ENCODE data around the gene UNC13D. TPM values are rescaled to one million over a fixed set of nuclear protein-coding genes. Genes with fewer than 3 reads are reported as not detected.
"Not testable (repeated sequence)": the region's sequence is repeated elsewhere in the genome, so short reads cannot be mapped to it uniquely, and the experiment has no call there.

The UNC13D gene
- total RNA-seq, 1 experiment from 2014 or later: not detected

- DNase-seq (ENCODE audit: low read depth): no peak
These were observed 31.2 kb upstream of the UNC13D start for GRCh38 chr17:75875182-75875939.

DNA sequence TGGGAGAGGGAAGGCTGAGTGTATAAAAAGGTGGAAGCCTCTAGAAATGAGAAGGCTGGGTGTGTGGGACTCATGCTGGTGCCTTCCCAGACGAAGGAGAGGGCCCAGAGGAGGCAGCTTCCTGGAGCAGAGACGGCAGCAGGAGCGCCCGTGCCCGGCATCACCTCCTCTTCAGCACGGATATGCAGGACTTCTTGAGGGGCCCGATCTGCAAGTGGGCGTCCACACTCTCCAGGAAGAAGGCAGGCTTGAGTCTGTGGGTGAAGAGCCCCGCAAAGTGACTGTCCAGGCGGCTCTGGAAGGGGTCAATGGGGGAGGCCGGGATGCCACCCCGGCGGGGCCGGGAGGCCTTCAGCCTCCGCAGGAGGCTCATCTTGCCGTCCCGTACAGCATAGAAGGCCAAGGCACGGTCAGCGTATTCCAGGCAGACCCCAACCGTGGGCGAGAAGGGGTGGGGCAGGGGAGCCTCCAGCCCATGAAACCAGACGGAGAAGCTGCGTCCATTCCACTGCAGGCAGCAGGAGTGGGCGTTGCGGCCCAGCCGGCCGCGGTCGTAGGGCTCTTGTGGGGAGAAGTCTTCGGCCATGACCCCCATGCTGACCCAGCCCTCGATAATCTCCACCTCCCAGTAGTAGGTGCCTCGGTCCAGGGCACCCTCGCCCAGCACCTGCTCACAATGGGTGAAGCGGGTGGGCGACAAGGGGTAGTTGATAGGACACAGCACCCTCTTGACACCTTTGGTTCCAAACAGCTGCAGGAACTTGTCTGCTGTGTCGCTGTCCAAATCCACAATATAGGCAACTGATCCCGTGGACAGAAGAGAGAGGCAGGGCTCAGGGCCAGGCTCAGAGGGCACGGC lies 30.3 kb upstream of the UNC13D start:
- no peak for DNase-seq (ENCODE audit: low read depth)

- DNase-seq (ENCODE audit: low read depth): no peak
These were observed 29.6 kb upstream of the UNC13D start for GRCh38 chr17:75873587-75874322.

DNA sequence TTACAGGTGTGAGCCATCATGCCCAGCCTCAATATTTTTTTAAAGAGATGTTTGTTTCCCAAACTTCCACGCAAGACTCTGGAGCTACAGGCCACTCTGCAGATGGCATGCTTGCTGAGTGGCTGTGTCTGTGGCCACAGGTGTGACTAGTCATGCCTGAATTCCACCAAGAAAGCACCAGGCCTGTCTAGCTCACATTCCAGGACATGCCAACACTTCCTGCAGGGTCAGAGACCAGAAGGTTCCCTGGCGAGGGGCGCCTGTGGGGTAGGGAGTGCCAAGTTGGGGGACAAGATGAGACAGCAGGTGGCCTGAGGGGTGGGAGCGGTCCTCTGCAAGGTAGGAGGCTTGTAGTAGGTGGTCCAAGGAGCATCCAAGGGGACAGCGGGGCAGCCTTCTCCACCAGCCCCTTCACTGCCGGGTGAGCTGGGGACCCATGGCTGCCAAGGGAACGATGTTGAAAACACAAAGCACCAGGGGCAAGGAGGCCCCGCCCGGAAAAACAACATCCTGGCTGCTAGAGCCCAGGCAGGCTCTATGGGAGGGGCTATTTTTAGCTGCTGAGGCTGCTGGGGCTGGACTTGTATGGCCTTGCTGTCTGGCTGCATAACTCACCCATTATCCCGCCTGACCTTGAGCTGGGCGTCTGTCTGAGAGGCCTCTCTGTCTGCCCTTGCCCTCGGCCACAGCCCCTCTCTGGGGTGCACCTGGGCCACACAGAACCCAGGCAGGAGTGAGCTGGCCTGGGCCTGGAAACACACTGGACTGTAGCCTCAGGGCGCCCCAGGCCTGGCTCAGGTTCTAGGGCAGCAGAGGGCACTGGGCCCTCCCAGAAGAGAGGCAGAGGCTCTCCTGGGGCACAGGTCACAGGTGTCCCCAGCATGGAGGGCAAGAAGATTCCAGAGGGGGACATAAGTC lies 28.5 kb upstream of the UNC13D start:
- peak; percentile 85 for DNase-seq (ENCODE audit: low read depth)

DNA sequence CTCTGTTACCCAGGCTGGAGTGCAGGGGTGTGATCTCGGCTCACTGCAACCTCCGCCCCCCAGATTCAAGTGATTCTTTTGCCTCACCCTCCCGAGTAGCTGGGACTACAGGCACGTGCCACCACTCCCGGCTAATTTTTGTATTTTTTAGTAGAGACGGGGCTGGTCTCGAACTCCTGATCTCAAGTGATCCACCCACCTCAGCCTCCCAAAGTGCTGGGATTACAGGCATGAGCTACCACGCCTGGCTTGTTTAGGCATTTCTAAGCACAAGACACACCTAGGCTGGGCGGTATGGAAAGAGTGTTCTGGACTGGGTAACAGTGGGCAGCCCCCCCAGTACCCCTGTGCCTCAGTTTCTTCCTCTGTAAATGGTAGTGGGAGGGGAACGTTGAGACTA lies 26.0 kb upstream of the UNC13D start:
- DNase-seq (ENCODE audit: low read depth): not testable (repeated sequence)

DNA sequence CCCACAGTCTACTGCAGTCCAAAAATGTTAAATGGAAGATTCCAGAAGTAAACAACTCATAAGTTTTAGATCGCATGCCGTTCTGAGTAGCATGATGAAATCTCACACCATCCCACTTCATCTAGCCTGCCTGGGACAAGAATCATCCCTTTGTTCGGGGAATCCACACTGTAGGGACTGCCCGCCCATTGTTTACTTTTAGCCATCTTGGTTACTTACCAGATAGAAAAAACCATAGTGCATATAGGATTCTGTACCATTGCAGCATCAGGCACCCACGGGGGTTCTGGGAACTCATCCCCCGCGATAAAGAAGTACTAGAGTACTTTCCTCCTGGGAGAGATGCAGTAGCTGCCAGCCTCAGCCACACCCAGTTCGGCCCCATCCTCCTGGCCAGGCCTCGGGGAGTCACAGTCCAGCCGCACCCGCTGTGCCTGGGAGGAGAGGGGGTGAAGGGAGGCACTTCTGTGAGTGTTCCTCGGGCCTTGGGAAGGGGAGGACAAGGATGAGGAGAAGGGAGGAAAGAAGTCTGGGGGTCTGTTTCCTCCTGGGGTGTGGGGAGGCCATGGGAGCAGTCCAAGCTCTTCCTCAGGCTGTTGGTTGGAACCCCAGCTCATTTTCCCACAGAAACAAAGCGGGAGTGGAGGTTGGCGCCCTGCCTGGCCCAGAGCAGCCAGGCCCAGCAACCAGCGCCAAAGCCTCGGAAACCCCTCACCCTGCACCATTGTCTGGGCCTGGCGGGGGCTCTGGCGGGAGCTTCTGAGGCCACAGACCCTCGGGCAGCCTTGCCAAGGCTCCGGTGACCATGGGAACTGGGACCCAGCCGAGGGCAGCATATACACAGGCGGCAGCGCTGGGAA lies 25.3 kb upstream of the UNC13D start:
- DNase-seq (ENCODE audit: low read depth): peak; percentile 44

- not testable (repeated sequence) for DNase-seq (ENCODE audit: low read depth)
These were observed 24.6 kb upstream of the UNC13D start for GRCh38 chr17:75868730-75869281.

- not testable (repeated sequence) for DNase-seq (ENCODE audit: low read depth)
These were observed 21.4 kb upstream of the UNC13D start for GRCh38 chr17:75865404-75866188.

DNA sequence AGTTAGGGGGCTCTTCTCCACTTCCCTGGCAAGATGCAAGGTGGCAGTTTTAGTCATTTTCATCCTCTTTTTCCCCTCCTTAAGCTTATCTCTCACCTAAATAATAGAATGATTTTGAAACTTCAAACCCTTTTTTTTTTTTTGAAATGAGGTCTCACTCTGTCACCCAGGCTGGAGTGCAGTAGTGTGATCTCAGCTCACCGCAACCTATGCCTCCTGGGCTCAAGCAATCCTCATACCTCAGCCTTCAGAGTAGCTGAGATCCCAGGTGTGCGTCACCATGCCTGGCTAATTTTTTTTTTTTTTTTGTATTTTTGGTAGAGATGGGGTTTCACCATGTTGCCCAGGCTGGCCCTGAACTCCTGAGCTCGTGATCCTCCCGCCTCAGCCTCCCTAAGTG lies 20.7 kb upstream of the UNC13D start:
- not testable (repeated sequence) for DNase-seq (ENCODE audit: low read depth)

- no peak for DNase-seq (ENCODE audit: low read depth)
These were observed 20.3 kb upstream of the UNC13D start for GRCh38 chr17:75864448-75864871.

GRCh38 chr17:75861927-75862317 lies 17.7 kb upstream of the UNC13D start:
- DNase-seq (ENCODE audit: low read depth): no peak

DNA sequence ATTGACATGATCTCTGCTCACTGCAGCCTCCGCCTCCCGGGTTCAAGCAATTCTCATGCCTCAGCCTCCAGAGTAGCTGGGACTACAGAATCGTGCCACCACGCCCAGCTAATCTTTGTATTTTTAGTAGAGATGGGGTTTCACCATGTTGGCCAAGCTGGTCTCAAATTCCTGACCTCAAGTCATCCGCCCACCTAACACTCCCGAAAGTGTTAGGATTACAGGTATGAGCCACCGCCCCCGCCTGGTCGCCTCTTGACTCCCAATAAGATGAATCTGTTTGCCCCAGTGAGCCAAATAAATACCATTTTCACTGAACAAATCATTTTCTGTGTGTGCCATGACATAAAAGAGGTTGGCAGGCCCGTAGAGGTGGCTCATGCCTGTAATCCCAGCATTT lies 15.2 kb upstream of the UNC13D start:
- DNase-seq (ENCODE audit: low read depth): not testable (repeated sequence)

DNA sequence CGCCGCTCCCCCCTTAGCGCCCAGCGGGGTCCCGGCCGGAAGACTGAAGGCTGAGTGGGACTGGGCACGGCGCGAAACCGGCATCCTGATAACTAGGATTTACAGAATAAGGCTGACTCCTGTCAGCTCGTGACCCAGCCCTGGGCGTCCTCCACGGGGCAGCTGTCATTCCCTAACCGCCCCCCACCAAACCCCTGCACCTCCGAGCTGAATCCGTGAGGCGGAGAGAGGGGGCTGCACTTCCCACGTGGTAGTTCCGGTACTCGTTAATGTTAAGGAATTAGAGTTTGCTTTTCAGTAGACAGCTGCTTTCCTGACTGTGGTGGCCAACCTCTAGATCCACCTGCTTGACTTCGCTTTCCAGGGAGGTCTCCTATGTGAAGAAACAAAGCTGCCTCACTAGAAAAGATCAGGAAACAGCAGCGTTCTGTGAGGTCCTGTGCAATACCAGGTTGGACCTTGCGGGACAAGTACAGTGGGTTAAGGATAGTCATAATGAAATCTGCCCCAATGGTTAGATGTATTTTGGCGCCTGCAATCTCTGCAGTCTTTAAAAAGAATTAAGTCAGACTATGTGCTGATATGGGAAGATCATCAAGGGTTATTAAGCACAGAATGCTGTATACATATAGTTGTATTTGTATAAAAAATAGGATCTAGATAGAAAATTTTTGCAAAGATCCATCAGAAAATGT lies 12.0 kb upstream of the UNC13D start:
- no peak for DNase-seq (ENCODE audit: low read depth)

DNA sequence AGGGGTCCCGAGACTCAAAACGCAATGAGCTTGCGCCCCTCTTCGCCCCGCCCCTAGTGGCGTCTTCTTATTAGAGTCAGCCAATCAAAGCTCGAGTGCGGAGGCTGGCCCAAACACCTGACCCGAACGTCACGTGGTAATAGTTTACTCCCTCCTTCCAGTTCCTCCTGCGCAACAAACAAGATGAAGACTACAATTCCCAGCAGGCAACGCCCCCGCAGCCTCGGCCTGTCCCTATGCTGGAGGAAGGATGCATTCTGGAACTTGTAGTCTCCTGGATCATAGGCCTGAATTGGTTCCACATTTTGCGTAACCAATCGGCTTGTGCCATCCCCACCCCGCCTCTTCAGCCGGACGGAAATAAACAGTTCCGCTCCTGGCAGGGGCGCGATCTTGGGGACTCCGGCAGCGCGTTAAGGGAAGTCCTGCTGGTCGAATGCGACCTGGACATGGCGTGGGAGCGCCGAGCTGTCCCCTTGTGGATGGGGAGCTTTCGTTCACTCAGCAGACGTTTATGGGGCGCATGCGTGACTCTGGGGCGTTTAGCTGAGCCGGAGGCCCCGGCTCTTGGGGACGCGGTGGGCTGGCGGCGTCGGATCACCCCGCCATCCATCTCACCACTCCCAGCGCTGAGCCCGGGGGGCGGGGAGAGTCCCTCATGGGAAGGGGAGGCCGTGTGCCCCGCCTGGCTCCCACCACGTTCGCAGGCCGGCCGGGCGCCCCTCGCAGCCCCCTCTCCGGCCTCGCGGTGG lies 11.3 kb upstream of the UNC13D start, which contains the start of gene WBP2:
Gene WBP2 (minus strand): TSS at position 26 of the 752 bp plus-strand sequence. CDS start 38 bp downstream, outside the sequence.
- DNase-seq (ENCODE audit: low read depth): peak; percentile 99

- no peak for DNase-seq (ENCODE audit: low read depth)
These were observed 10.7 kb upstream of the UNC13D start for GRCh38 chr17:75854881-75855309.

DNA sequence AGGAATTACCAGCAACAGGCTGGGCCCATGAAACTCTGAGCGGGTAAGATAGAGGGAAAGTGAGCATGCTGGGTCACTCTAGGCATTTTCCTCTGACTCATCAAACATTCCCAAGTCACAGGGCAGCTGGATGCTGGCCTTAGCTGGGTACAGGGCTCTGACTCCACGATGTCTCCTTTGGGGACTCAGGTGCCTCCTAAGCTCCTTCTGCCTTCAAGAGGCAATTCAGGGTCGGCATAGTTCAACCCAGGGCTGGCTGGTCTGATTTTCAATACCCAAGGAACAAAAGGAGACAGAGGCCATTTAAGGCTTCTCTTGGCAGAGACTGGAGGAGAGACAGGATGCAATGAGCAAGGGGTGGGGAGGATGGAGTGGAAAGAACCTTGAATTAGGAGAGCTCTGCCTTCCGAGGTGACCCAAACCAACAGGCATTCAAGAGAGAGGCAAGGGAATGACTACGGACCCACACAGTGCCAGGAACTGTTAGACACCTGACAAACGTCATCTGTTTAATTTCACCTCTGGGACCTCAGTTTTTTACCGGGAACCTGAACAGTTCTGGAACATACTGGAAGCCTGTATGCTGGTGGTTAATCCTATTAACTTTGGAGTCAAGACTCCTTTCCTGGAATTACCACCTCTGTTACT lies 10.0 kb upstream of the UNC13D start:
- DNase-seq (ENCODE audit: low read depth): peak; percentile 73

DNA sequence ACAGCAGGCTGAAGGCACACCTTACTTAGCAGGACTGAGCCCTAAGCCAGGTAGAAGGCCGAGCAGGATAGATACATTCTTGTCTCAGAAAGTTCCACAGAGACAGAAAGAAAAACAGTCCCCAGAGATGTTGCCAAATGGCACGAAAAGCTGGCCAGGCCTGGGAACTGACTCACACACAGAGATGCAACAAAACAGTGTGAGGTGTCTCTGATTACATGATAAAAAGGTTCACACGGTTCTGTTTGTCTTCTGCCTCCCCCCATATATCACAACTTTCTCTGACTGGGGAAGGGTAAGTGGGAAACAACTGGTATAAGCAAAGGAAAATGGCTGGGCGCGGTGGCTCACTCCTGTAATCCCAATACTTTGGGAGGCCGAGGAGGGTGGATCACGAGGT lies 9.2 kb upstream of the UNC13D start:
- peak; percentile 41 for DNase-seq (ENCODE audit: low read depth)

Data from RPMI7951 (cell line).